K562 (cell line): ENCODE measurements around the gene GPRC5B. TPM values are rescaled to one million over a fixed set of nuclear protein-coding genes. Genes with fewer than 3 reads are reported as not detected.

Source experiments
- ATAC-seq: fragments of 200-7000 bp; cut with Tn5 transposase; 3 replicates; pipeline ENCODE4 v1.9.1; 2020; ENCODE audit warnings: moderate library complexity
- BruUV-seq: library from RNA; stranded (reverse); fragments of 400-500 nt; replicated peaks from 2 replicates; lab custom pipeline; 2021; lab: Mats Ljungman, UMichigan
- CTCF ChIA-PET: fragments of 300-600 bp; formaldehyde crosslinking; extraction: SDS; loops from one replicate; lab custom pipeline; 2021; ENCODE audit warnings: low intra/inter-chr PET ratio; lab: Yijun Ruan, JAX
- POLR2A ChIA-PET: fragments of 300-600, 350-650 bp; sonication (Branson Sonifier 250); formaldehyde crosslinking; extraction: SDS; loops from one replicate; lab custom pipeline; 2021; ENCODE audit warnings: antibody characterized with exemption, inconsistent platforms; lab: Yijun Ruan, JAX
- DNase-seq, 4 experiments: peaks; one replicate each; pipeline versions ENCODE4 v3.0.0 to v3.0.0-alpha.2; 2011 to 2018; ENCODE audit warnings: low spot score in 3 of 4, mixed read lengths in 3 of 4; ENCODE audit errors: extremely low read depth in 1 of 4
- FAIRE-seq: peaks from 2 replicates; lab custom pipeline; 2011; peaks lifted over from hg19 to GRCh38; lab: Jason Lieb, UNC
- H2AFZ ChIP-seq: 2 replicates; pipeline ENCODE4 v1.6.0; 2011; ENCODE audit warnings: low read depth, low read length, control low read depth, inconsistent platforms
- H3K27ac ChIP-seq: fragments of 200-600 bp; 3 replicates; pipeline ENCODE4 v1.8.0; 2011; ENCODE audit warnings: low read depth, mild to moderate bottlenecking, control low read depth, inconsistent platforms, low read length, moderate library complexity, mixed read lengths; ENCODE audit errors: extremely low read depth
- H3K27me3 ChIP-seq, 2 experiments: fragments of 300-600 bp in 1 of 2; 2 replicates in 1 of 2; 3 replicates in 1 of 2; pipeline versions ENCODE4 v1.6.0 to v1.8.0; 2011; ENCODE audit warnings: inconsistent platforms in 2 of 2, low read length in 2 of 2, mild to moderate bottlenecking in 1 of 2, mixed read lengths in 1 of 2, moderate library complexity in 1 of 2; ENCODE audit not compliant: control insufficient read depth in 2 of 2, insufficient read depth in 2 of 2
- H3K36me3 ChIP-seq: fragments of 300-600 bp; 3 replicates; pipeline ENCODE4 v1.8.0; 2011; ENCODE audit warnings: mild to moderate bottlenecking, low read length, inconsistent platforms; ENCODE audit not compliant: control insufficient read depth, insufficient read depth
- H3K4me1 ChIP-seq, 2 experiments: fragments of 200-600 bp in 1 of 2; replicated peaks in 1 of 2; 2 replicates in 1 of 2; 3 replicates in 1 of 2; pipeline versions ENCODE4 v1.5.1 to v1.8.0; 2011; ENCODE audit warnings: inconsistent platforms in 2 of 2, low read length in 2 of 2, mild to moderate bottlenecking in 1 of 2, mixed read lengths in 1 of 2, moderate library complexity in 1 of 2; ENCODE audit not compliant: control insufficient read depth in 2 of 2, insufficient read depth in 2 of 2
- H3K4me2 ChIP-seq: 2 replicates; pipeline ENCODE4 v1.6.1; 2011; ENCODE audit warnings: low read length, control low read depth, inconsistent platforms, mixed read lengths; ENCODE audit not compliant: insufficient read depth
- H3K4me3 ChIP-seq: fragments of 200-600 bp; sonication (generic), shearing (Covaris generic); 2 replicates; pipeline ENCODE4 v1.5.1; 2016; ENCODE audit warnings: control low read depth, inconsistent platforms
- H3K79me2 ChIP-seq: fragments of 200-600 bp; 3 replicates; pipeline ENCODE4 v1.8.0; 2011; ENCODE audit warnings: low read length, inconsistent platforms; ENCODE audit not compliant: control insufficient read depth, insufficient read depth
- H3K9ac ChIP-seq, 2 experiments: 2 replicates each; pipeline versions ENCODE4 v1.6.0 to v1.6.1; 2011; ENCODE audit warnings: low read depth in 2 of 2, low read length in 2 of 2, control low read depth in 1 of 2, inconsistent platforms in 1 of 2, mild to moderate bottlenecking in 1 of 2, mixed read lengths in 1 of 2; ENCODE audit not compliant: insufficient read depth in 1 of 2
- H3K9me1 ChIP-seq: one replicate; pipeline ENCODE4 v1.6.0; 2011; ENCODE audit warnings: inconsistent platforms, mild to moderate bottlenecking, low read length, moderate library complexity; ENCODE audit not compliant: control insufficient read depth, insufficient read depth
- H3K9me3 ChIP-seq: replicated peaks from 2 replicates; pipeline ENCODE4 v1.5.1; 2011; ENCODE audit warnings: low read depth, low read length, inconsistent platforms; ENCODE audit not compliant: control insufficient read depth, insufficient read depth
- H4K20me1 ChIP-seq: replicated peaks from 2 replicates; pipeline ENCODE4 v1.6.1; 2011; ENCODE audit warnings: low read length, inconsistent platforms, mixed read lengths; ENCODE audit not compliant: control insufficient read depth, insufficient read depth
- CUX1 ChIP-seq: fragments of 200-800 bp; sonication (Bioruptor generic); IDR thresholded peaks from 2 replicates; pipeline ENCODE4 v1.6.1; 2016; ENCODE audit warnings: missing genetic modification characterization, missing compliant biosample characterization
- HDAC6 ChIP-seq: IDR thresholded peaks from 2 replicates; pipeline ENCODE4 v1.6.1; 2012; ENCODE audit warnings: low read depth, mild to moderate bottlenecking, control low read depth, inconsistent platforms, low read length, moderate library complexity
- NR2C1 ChIP-seq, 2 experiments: fragments of 450-650 bp; IDR thresholded peaks; 2 replicates each; pipeline ENCODE4 v1.6.1; 2017; ENCODE audit warnings: mild to moderate bottlenecking in 2 of 2, antibody characterized with exemption in 1 of 2, inconsistent platforms in 1 of 2, missing compliant biosample characterization in 1 of 2, missing genetic modification characterization in 1 of 2
- POLR2AphosphoS5 ChIP-seq: IDR thresholded peaks from 2 replicates; pipeline ENCODE4 v1.6.1; 2011; ENCODE audit warnings: mild to moderate bottlenecking, low read depth, low read length, moderate library complexity; ENCODE audit not compliant: control insufficient read depth, insufficient read depth
- POLR3G ChIP-seq: IDR thresholded peaks from 2 replicates; pipeline ENCODE4 v1.6.1; 2011; ENCODE audit not compliant: insufficient read length, insufficient replicate concordance; ENCODE audit errors: extremely low read depth
- ZNF24 ChIP-seq: fragments of 450-650 bp; IDR thresholded peaks from 2 replicates; pipeline ENCODE4 v1.6.1; 2016
- ZNF696 ChIP-seq: fragments of 250-450 bp; sonication (Bioruptor Pico); conservative IDR thresholded peaks from 2 replicates; pipeline ENCODE4 v1.4.0; 2020; ENCODE audit warnings: mild to moderate bottlenecking, moderate library complexity
- ZNF764 ChIP-seq: fragments of 250-450 bp; sonication (Bioruptor Pico); IDR thresholded peaks from 2 replicates; pipeline ENCODE4 v1.4.0; 2020; ENCODE audit warnings: low read depth, mild to moderate bottlenecking, moderate library complexity
- ZNF785 ChIP-seq: fragments of 250-450 bp; sonication (Bioruptor Pico); IDR thresholded peaks from 2 replicates; pipeline ENCODE4 v1.4.0; 2020; ENCODE audit warnings: mild to moderate bottlenecking
- WGBS: fragments of 100-300 bp; shearing (Covaris generic); methylation state at CpG from one replicate; pipeline ENCODE4 v1.1.6; 2016; ENCODE audit warnings: low coverage, mixed read lengths; ENCODE audit not compliant: insufficient coverage; ENCODE audit errors: missing lambda C conversion rate; 5-methylcytosine and 5-hydroxymethylcytosine counted together
- in situ Hi-C: fragments of 300-500 bp; cut with MboI; formaldehyde crosslinking; loops from 4 replicates; pipeline ENCODE4 v1.15.0; 2018; ENCODE audit warnings: inconsistent platforms, mixed read lengths
- intact Hi-C: fragments of 100-400 bp; cut with micrococcal nuclease; formaldehyde crosslinking; loops from 2 replicates; pipeline ENCODE4 v1.14.2; 2022
- polyA plus RNA-seq, 8 experiments: library from polyadenylated mRNA; depleted of rRNA in 4 of 8; stranded (reverse) in 5 of 8; unstranded in 3 of 8; fragments of >200 nt; fragmentation: Nextera tagmentation in 2 of 8; fragmentation: Illumina TruSeq in 1 of 8; extraction: Ambion mirVana in 2 of 8; extraction: Trizol in 1 of 8; gene quantifications; 2 replicates each; pipeline versions ENCODE4 v1.2.1 to v1.2.3, GENCODE V29; 2011 to 2014; ENCODE audit warnings: inconsistent platforms in 1 of 8, missing spikeins in 1 of 8
- total RNA-seq, 7 experiments: library from RNA; depleted of rRNA in 6 of 7; stranded (reverse); fragments of >200 nt in 6 of 7; fragmentation: Illumina TruSeq in 2 of 7; extraction: Trizol in 2 of 7; gene quantifications; 2 replicates each; pipeline versions ENCODE4 v1.2.1 to v1.2.3, GENCODE V29; 2011 to 2021; ENCODE audit warnings: low replicate concordance in 1 of 7

The GPRC5B gene
- total and polyA plus RNA-seq, 9 of the 15 experiments (the other 6 are each of a cell fraction or from before 2014, with no cell fraction given) = 0.65 to 5.5 (median 1.3) TPM

GRCh38 chr16:19911204-19911603 is 26.6 kb upstream of the GPRC5B start:
- peaks cover 0 to 14% of the 10 kb centered on the region in 2 experiments; a peak in 3 of 5 replicates for H3K27me3 ChIP-seq
- no peak overlapping the region for H3K9ac ChIP-seq
- no TSS peak for BruUV-seq
- intact Hi-C loops (no loop called here), in situ Hi-C loops (no loop called here)
- no peaks in the 10 kb centered on the region for H3K9me3 ChIP-seq
- FAIRE-seq = no peak
- no peak overlapping the region for H3K4me2 ChIP-seq
- no peaks in the 10 kb centered on the region for H3K36me3 ChIP-seq
- H4K20me1 ChIP-seq = 0 out of 2 replicates have a peak, but pooled peaks cover under 1% of the 10 kb centered on the region
- ChIA-PET POLR2A (interaction anchor here (0.6 kb wide), 1 partner anchor 363 kb away, joined by 4 read pairs; no protein-coding TSS in a partner anchor), CTCF (no interaction called here)
- no peak for ATAC-seq
- H3K9me1 ChIP-seq = no peaks in the 10 kb centered on the region
- no peak overlapping the region for H3K4me3 ChIP-seq
- H2AFZ ChIP-seq = no peak overlapping the region
- WGBS = 0% methylated on average over 2 of the region's 2 CpGs
- H3K27ac ChIP-seq = no peak overlapping the region
- no peaks in the 10 kb centered on the region for H3K4me1 ChIP-seq
- H3K79me2 ChIP-seq = no peaks in the 10 kb centered on the region
- no peak for DNase-seq
- TF ChIP-seq POLR3G (no peak), ZNF24 (no peak), POLR2AphosphoS5 (no peak), ZNF785 (CRISPR knock-in tag) (no peak), HDAC6 (no peak), ZNF764 (CRISPR knock-in tag) (no peak), ZNF696 (CRISPR knock-in tag) (no peak), CUX1 (CRISPR knock-in tag) (no peak), NR2C1 (IDR thresholded peaks at IDR 0.05) (no peak), NR2C1 (tag; IDR thresholded peaks at IDR 0.05) (no peak)
